Naive thymus-derived CD4-positive, alpha-beta T cell (primary cell): ENCODE measurements around the gene MBLAC2. TPM values are rescaled to one million over a fixed set of nuclear protein-coding genes. Genes with fewer than 3 reads are reported as not detected.

Experiments
- ATAC-seq: fragments of 150-1000 bp; cut with Tn5 transposase; 2 replicates; pipeline ENCODE4 v1.10.0; 2021; ENCODE audit warnings: mild to moderate bottlenecking, moderate library complexity
- CTCF ChIA-PET: fragments of 350-600 bp; sonication (Branson Sonifier 250); formaldehyde crosslinking; loops from one replicate; lab custom pipeline; 2021; ENCODE audit warnings: antibody characterized with exemption; lab: Charles Lee
- POLR2A ChIA-PET: fragments of 350-600 bp; sonication (Branson Sonifier 250); formaldehyde crosslinking; loops from one replicate; lab custom pipeline; 2021; ENCODE audit warnings: antibody characterized with exemption, inconsistent platforms; lab: Charles Lee
- DNase-seq, 9 donors: peaks; one replicate each; pipeline versions ENCODE4 v3.0.0 to v3.0.0-alpha.2; 2020 to 2022; ENCODE audit warnings: mixed read lengths in 1 of 9
- H3K27ac ChIP-seq: one replicate; pipeline ENCODE4 v1.7.0; 2013; ENCODE audit warnings: mild to moderate bottlenecking, low read depth, low read length, moderate library complexity
- H3K27me3 ChIP-seq, 2 donors: one replicate each; pipeline ENCODE4 v1.7.0; 2013; ENCODE audit warnings: low read length in 2 of 2, mild to moderate bottlenecking in 2 of 2, moderate library complexity in 2 of 2; ENCODE audit not compliant: control insufficient read depth in 2 of 2, insufficient read depth in 2 of 2
- H3K36me3 ChIP-seq, 3 experiments: 1 replicate in 2 of 3; 2 replicates in 1 of 3; pipeline ENCODE4 v1.7.0; 2013; ENCODE audit warnings: low read length in 3 of 3, mild to moderate bottlenecking in 3 of 3, moderate library complexity in 1 of 3; ENCODE audit not compliant: insufficient read depth in 3 of 3, control insufficient read depth in 2 of 3
- H3K4me1 ChIP-seq, 2 donors: one replicate each; pipeline ENCODE4 v1.7.0; 2013; ENCODE audit warnings: low read length in 2 of 2, mild to moderate bottlenecking in 2 of 2, moderate library complexity in 1 of 2; ENCODE audit not compliant: control insufficient read depth in 2 of 2, insufficient read depth in 2 of 2
- H3K4me3 ChIP-seq: 2 replicates; pipeline ENCODE4 v1.7.0; 2013; ENCODE audit warnings: mild to moderate bottlenecking, low read length
- H3K9me3 ChIP-seq, 3 experiments: 1 replicate in 2 of 3; 2 replicates in 1 of 3; pipeline ENCODE4 v1.7.0; 2013; ENCODE audit warnings: low read length in 3 of 3; ENCODE audit not compliant: control insufficient read depth in 2 of 3
- H3K27ac Mint-ChIP-seq, 9 donors: one replicate each; pipeline ENCODE4 v1.8.0; 2020 to 2022; ENCODE audit warnings: mixed read lengths in 9 of 9, mild to moderate bottlenecking in 8 of 9, moderate library complexity in 5 of 9, inconsistent platforms in 2 of 9
- H3K27me3 Mint-ChIP-seq, 5 donors: one replicate each; pipeline ENCODE4 v1.8.0; 2021 to 2022; ENCODE audit warnings: mixed read lengths in 5 of 5, mild to moderate bottlenecking in 1 of 5
- H3K36me3 Mint-ChIP-seq, 5 donors: one replicate each; pipeline ENCODE4 v1.8.0; 2020 to 2022; ENCODE audit warnings: mixed read lengths in 5 of 5, mild to moderate bottlenecking in 3 of 5, inconsistent platforms in 1 of 5
- H3K4me1 Mint-ChIP-seq, 7 donors: one replicate each; pipeline ENCODE4 v1.8.0; 2020 to 2022; ENCODE audit warnings: mixed read lengths in 7 of 7, mild to moderate bottlenecking in 3 of 7, inconsistent platforms in 1 of 7
- H3K4me3 Mint-ChIP-seq, 10 donors: one replicate each; pipeline ENCODE4 v1.8.0; 2020 to 2022; ENCODE audit warnings: mild to moderate bottlenecking in 10 of 10, mixed read lengths in 10 of 10, moderate library complexity in 6 of 10, inconsistent platforms in 2 of 10
- H3K9me3 Mint-ChIP-seq, 11 donors: one replicate each; pipeline ENCODE4 v1.8.0; 2020 to 2022; ENCODE audit warnings: mixed read lengths in 11 of 11, mild to moderate bottlenecking in 4 of 11, inconsistent platforms in 1 of 11, moderate library complexity in 1 of 11
- intact Hi-C, 2 donors: fragments of 100-400 bp; cut with micrococcal nuclease; formaldehyde crosslinking; loops; one replicate each; pipeline ENCODE4 v1.15.1; 2023
- polyA plus RNA-seq, 2 donors: library from polyadenylated mRNA; unstranded; fragments of 300-500 nt; fragmentation: Illumina TruSeq; gene quantifications; one replicate each; pipeline ENCODE4 v1.2.3, GENCODE V29; 2021
- total RNA-seq, 6 experiments: library from RNA in 5 of 6; stranded (reverse) in 5 of 6; gene quantifications; 1 replicate in 5 of 6; 2 replicates in 1 of 6; pipeline ENCODE4 v1.2.3 and lab custom pipeline; 2021 to 2026

The MBLAC2 gene
- 10 to 100 TPM in 2 of 5 experiments, 1 to 10 TPM in 3; 5.2 to 17.6 (median 7.1) TPM for total RNA-seq
- polyA plus RNA-seq: 1 to 10 TPM; 5.1 to 6.2 TPM
- 8.3 reads per million, percentile 32 among the genes with 10 or more reads in this experiment for total RNA-seq (lab: John Stamatoyannopoulos, UW)

DNA sequence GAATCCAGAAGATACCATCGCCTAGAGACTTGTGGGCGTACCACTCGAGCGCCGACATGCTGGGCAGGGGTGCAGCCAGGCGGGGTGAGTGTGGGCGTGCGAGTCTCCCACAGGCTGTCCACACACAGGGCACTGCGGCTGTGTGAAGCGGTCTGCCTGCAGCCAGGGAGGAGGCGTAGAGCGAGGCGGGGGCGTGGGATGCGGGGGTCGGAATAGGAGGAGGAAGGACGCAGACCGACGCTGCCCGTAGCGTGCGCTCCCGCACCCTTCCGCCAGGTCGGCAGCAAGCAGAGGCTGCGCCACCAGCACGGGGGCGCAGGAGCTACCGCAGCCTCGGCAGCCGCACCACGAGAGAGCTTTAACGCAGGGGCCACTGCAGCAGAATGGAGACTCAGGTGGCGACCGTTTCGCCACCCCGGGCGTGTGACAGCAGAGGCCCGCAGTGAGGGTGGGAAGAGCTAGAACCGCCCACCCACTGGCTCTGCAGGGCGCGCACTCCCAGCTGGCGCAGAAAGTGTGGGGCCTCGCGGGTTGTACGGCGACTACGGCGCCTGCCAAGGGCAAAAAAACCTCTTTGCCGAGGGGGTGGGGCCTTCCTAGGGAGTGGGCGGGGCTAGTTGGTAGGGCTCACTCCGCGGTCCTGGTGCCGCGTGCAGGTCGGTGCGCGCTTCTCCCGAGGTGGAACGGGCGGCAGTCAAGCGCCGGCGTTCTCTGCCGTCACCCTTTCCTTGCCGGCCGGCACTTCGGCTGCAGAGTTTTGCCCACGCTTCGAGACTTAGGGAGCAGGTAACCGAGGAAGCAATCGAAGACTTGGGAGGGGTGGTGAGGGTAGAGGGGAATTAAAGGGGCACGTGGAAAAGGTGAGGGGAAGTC, at the start of gene MBLAC2, which contains the start of gene POLR3G:
Gene MBLAC2, minus strand, starts transcription at position 537 of the 873 bp plus-strand sequence. Its CDS starts 479 bp downstream, at position 58.
Gene POLR3G, plus strand, starts transcription at position 630 of the 873 bp plus-strand sequence. CDS start 10,704 bp downstream, outside the sequence.
- Mint-ChIP-seq H3K36me3 (peaks cover 16 to 25% (median 22%) of the 10 kb centered on the region in 5 donors), H3K9me3 (peaks cover 0 to 20% (median 8%) of the 10 kb centered on the region in 11 donors), H3K4me3 (peak within 1 kb of the TSS; percentile 90 to 99 (median 98)), H3K4me1 (peaks cover 18 to 51% (median 43%) of the 10 kb centered on the region in 7 donors), H3K27me3 (no peaks in the 10 kb centered on the region), H3K27ac (peak within 1 kb of the TSS; percentile 86 to 98 (median 94))
- ATAC-seq (peak; percentile 95), DNase-seq (peak; percentile 80 to 93 (median 92))
- CTCF ChIA-PET: interaction anchor here (0.8 to 1.2 kb wide), 6 partner anchors 9 to 64 kb away, joined by 3 to 7 read pairs (median 6); partner anchors contain the start of genes CETN3 and LYSMD3
- H3K27ac ChIP-seq: peak within 1 kb of the TSS; percentile 76
- no peaks in the 10 kb centered on the region for H3K27me3 ChIP-seq
- peaks cover 15 to 16% of the 10 kb centered on the region in 2 donors for H3K4me1 ChIP-seq
- intact Hi-C loops: loop anchor here (1.0 to 2.0 kb wide), 9 partner anchors 16 to 907 kb away; partner anchors contain the start of genes CETN3 (in 2 of the 2) and LYSMD3 (in 2 of the 2)
- POLR2A ChIA-PET: interaction anchor here (0.7 to 4.5 kb wide), 12 partner anchors 11 to 910 kb away, joined by 3 to 49 read pairs (median 7); partner anchors contain the start of genes ARRDC3, CETN3 and LYSMD3
- H3K9me3 ChIP-seq: no peaks in the 10 kb centered on the region
- peaks cover 0 to 7% (median 3%) of the 10 kb centered on the region in 3 experiments for H3K36me3 ChIP-seq
- H3K4me3 ChIP-seq: peak within 1 kb of the TSS; percentile 95

GRCh38 chr5:90519081-90519480, 44.5 kb upstream of the MBLAC2 start:
- H3K4me3 Mint-ChIP-seq: no peak overlapping the region

GRCh38 chr5:90518661-90519060, 44.1 kb upstream of the MBLAC2 start:
- Mint-ChIP-seq H3K36me3 (peaks cover 23 to 45% (median 25%) of the 10 kb centered on the region in 5 donors), H3K27ac (no peak overlapping the region), H3K4me3 (no peak overlapping the region), H3K27me3 (no peaks in the 10 kb centered on the region), H3K9me3 (no peaks in the 10 kb centered on the region), H3K4me1 (peaks cover 0 to 23% (median 21%) of the 10 kb centered on the region in 7 donors)
- intact Hi-C loops: no loop called here
- H3K9me3 ChIP-seq: no peaks in the 10 kb centered on the region
- no peak overlapping the region for H3K27ac ChIP-seq
- ChIA-PET POLR2A (no interaction called here), CTCF (no interaction called here)
- no peaks in the 10 kb centered on the region for H3K27me3 ChIP-seq
- no peaks in the 10 kb centered on the region for H3K4me1 ChIP-seq
- H3K36me3 ChIP-seq: peaks cover 0 to 29% (median 8%) of the 10 kb centered on the region in 3 experiments
- DNase-seq: no peak
- H3K4me3 ChIP-seq: no peak overlapping the region
- no peak for ATAC-seq

More at GRCh38 chr5:90519081-90519480, 44.5 kb upstream of the MBLAC2 start:
- Mint-ChIP-seq H3K4me1 (peaks cover 0 to 27% (median 22%) of the 10 kb centered on the region in 7 donors), H3K27me3 (no peaks in the 10 kb centered on the region), H3K36me3 (peaks cover 23 to 45% (median 25%) of the 10 kb centered on the region in 5 donors), H3K27ac (no peak overlapping the region), H3K9me3 (no peaks in the 10 kb centered on the region)
- DNase-seq (no peak), ATAC-seq (no peak)
- H3K27me3 ChIP-seq: no peaks in the 10 kb centered on the region
- CTCF ChIA-PET: no interaction called here
- peaks cover 0 to 32% (median 9%) of the 10 kb centered on the region in 3 experiments for H3K36me3 ChIP-seq
- H3K9me3 ChIP-seq: no peaks in the 10 kb centered on the region
- no peaks in the 10 kb centered on the region for H3K4me1 ChIP-seq
- no peak overlapping the region for H3K27ac ChIP-seq
- no peak overlapping the region for H3K4me3 ChIP-seq
- POLR2A ChIA-PET: no interaction called here
- intact Hi-C loops: no loop called here

- POLR2A ChIA-PET: no interaction called here
- Histone ChIP-seq H3K36me3 (peaks cover 0 to 9% (median 6%) of the 10 kb centered on the region in 3 experiments), H3K9me3 (no peaks in the 10 kb centered on the region), H3K27ac (no peak overlapping the region), H3K4me3 (no peak overlapping the region), H3K4me1 (no peaks in the 10 kb centered on the region), H3K27me3 (no peaks in the 10 kb centered on the region)
- no peaks in the 10 kb centered on the region for H3K27me3 Mint-ChIP-seq
- peak overlapping the region in 4 of 9 donors; percentile 16 to 49 (median 34) for H3K27ac Mint-ChIP-seq
- H3K36me3 Mint-ChIP-seq: peaks cover 9 to 16% (median 12%) of the 10 kb centered on the region in 5 donors
- ATAC-seq (no peak), DNase-seq (no peak)
- H3K9me3 Mint-ChIP-seq: no peaks in the 10 kb centered on the region
- peaks cover 0 to 9% (median 4%) of the 10 kb centered on the region in 7 donors for H3K4me1 Mint-ChIP-seq
- no peak overlapping the region for H3K4me3 Mint-ChIP-seq
- intact Hi-C loops: no loop called here
- CTCF ChIA-PET: no interaction called here
Observed at GRCh38 chr5:90514520-90514919, 39.9 kb upstream of the MBLAC2 start.

GRCh38 chr5:90510438-90510837, 35.9 kb upstream of the MBLAC2 start:
- POLR2A ChIA-PET: no interaction called here

GRCh38 chr5:90506221-90506620, 31.6 kb upstream of the MBLAC2 start:
- H3K4me1 Mint-ChIP-seq: peaks cover 0 to 8% (median 0%) of the 10 kb centered on the region in 7 donors
- no peaks in the 10 kb centered on the region for H3K9me3 ChIP-seq
- no peak for ATAC-seq
- intact Hi-C loops: no loop called here
- peaks cover 0 to 3% (median 0%) of the 10 kb centered on the region in 5 donors for H3K36me3 Mint-ChIP-seq
- no peak overlapping the region for H3K27ac Mint-ChIP-seq
- H3K27me3 Mint-ChIP-seq: no peaks in the 10 kb centered on the region
- no peaks in the 10 kb centered on the region for H3K9me3 Mint-ChIP-seq
- H3K27ac ChIP-seq: no peak overlapping the region
- POLR2A ChIA-PET: no interaction called here
- DNase-seq: no peak
- no peaks in the 10 kb centered on the region for H3K27me3 ChIP-seq
- no peaks in the 10 kb centered on the region for H3K36me3 ChIP-seq
- no peak overlapping the region for H3K4me3 ChIP-seq
- H3K4me1 ChIP-seq: no peaks in the 10 kb centered on the region
- no peak overlapping the region for H3K4me3 Mint-ChIP-seq
- CTCF ChIA-PET: no interaction called here

More at GRCh38 chr5:90510438-90510837, 35.9 kb upstream of the MBLAC2 start:
- Histone ChIP-seq H3K27ac (no peak overlapping the region), H3K9me3 (no peaks in the 10 kb centered on the region), H3K4me1 (no peaks in the 10 kb centered on the region), H3K27me3 (no peaks in the 10 kb centered on the region), H3K36me3 (no peaks in the 10 kb centered on the region), H3K4me3 (no peak overlapping the region)
- no peak for DNase-seq
- intact Hi-C loops: no loop called here
- H3K4me1 Mint-ChIP-seq: peaks cover 0 to 8% (median 0%) of the 10 kb centered on the region in 7 donors
- H3K4me3 Mint-ChIP-seq: no peak overlapping the region
- H3K27ac Mint-ChIP-seq: no peak overlapping the region
- no peak for ATAC-seq
- peaks cover 0 to 10% (median 2%) of the 10 kb centered on the region in 5 donors for H3K36me3 Mint-ChIP-seq
- no peaks in the 10 kb centered on the region for H3K9me3 Mint-ChIP-seq
- no peaks in the 10 kb centered on the region for H3K27me3 Mint-ChIP-seq
- CTCF ChIA-PET: no interaction called here
